Measurements from ENCODE around the gene A3GALT2. TPM values are rescaled to one million over a fixed set of nuclear protein-coding genes. Genes with fewer than 3 reads are reported as not detected.

The A3GALT2 gene
- polyA plus RNA-seq, 3 donors = not detected

DNA sequence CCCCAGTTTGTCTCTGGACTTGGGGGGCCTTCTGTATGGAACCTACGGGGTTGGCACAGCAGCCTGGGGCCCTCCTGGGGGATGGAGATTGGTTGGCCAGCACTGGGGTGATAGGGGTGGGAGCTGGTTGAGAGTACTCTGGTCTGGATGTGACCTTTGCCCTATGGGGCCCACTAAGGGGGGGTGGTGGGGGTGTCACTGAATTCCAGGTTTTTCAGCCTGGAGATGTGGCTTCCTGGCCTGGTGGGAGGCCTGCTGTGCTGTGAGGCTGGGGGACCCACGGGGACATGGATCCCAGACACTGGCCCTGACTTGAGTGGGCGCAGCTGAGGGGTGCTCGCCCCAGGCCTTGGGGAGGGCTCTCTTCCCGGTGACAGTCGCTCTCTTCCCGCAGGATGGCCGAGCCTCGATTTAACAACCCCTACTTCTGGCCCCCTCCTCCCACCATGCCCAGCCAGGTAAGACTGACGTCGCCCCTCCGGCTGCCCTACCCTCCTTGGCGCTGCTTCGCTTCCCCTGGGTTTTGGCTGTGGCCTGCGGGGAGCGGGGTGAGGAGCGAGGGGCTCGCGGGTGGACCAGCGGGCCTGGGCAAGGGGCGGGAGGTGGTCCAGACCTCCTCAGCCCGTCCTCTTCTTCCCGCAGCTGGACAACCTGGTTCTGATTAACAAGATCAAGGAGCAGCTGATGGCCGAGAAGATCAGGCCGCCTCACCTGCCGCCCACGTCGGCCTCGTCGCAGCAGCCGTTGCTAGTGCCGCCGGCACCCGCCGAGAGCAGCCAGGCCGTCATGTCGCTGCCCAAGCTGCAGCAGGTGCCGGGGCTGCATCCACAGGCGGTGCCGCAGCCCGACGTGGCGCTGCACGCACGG is 45.0 kb downstream of the A3GALT2 start:
- H3K9me3 Mint-ChIP-seq = no peaks in the 10 kb centered on the region
- H3K36me3 ChIP-seq (replicated peaks in 1 of 2; ENCODE audit: control insufficient read depth in 1 of 2, insufficient read depth in 2 of 2, low read length in 2 of 2) = peaks cover 41 to 80% of the 10 kb centered on the region in 2 donors
- 96% methylated on average over 43 of the region's 45 CpGs for WGBS (ENCODE audit: insufficient coverage)

DNA sequence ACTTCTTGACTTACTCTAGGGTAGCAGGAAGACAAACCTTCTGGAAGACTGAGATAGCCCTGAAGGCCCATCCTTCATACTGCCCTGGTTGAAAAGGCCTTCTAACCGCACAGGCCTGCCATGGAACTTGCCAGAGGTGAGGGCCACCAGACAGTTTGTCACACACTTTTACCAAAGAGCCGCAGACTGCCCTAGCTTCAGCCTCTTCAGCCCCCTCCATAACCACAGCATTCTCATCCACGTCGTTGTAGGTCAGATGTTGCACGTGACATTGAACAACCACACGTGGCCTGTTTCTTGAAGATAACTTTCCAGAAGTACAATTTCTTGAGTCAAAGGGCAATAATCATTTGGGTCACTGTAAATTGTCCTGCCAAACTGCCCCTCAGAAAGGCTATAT is 45.7 kb downstream of the A3GALT2 start:
- H3K4me1 ChIP-seq (ENCODE audit: control insufficient read depth in 1 of 2, insufficient read depth in 2 of 2, low read length in 2 of 2) = no peaks in the 10 kb centered on the region
- no peaks in the 10 kb centered on the region for H3K27me3 ChIP-seq (ENCODE audit: control insufficient read depth in 2 of 2, insufficient read depth in 2 of 2, low read length in 2 of 2)
- H3K79me2 ChIP-seq (ENCODE audit: insufficient read depth, low read length) = no peaks in the 10 kb centered on the region
- H3K27ac Mint-ChIP-seq = no peak overlapping the region
- H3K27ac ChIP-seq (ENCODE audit: low read depth in 1 of 2, low read length in 2 of 2) = peak overlapping the region in 1 of 2 donors; percentile 10
- H2AFZ ChIP-seq (ENCODE audit: insufficient read depth, low read depth, low read length, poor library complexity, severe bottlenecking) = no peak overlapping the region
- peaks cover 4% of the 10 kb centered on the region for H3K4me1 Mint-ChIP-seq
- H3K4me3 Mint-ChIP-seq = no peak overlapping the region
- no peak overlapping the region for H3K4me2 ChIP-seq (replicated peaks; ENCODE audit: extremely low read depth, low read length, poor library complexity, severe bottlenecking)
- no peak overlapping the region for H3K4me3 ChIP-seq (replicated peaks in 1 of 3; ENCODE audit: low read depth in 2 of 3, low read length in 3 of 3)
- intact Hi-C loops (cut with micrococcal nuclease) = no loop called here
- DNase-seq = no peak
- 93% methylated on average over 6 of the region's 6 CpGs for WGBS (ENCODE audit: insufficient coverage)
- H3K27me3 Mint-ChIP-seq (ENCODE audit: low read depth in 3 of 3) = peaks cover 0 to 1% (median 0%) of the 10 kb centered on the region in 3 donors
- peaks cover 56% of the 10 kb centered on the region for H4K20me1 ChIP-seq (ENCODE audit: insufficient read depth, low read length)
- peaks cover 35 to 79% of the 10 kb centered on the region in 2 donors for H3K36me3 ChIP-seq (replicated peaks in 1 of 2; ENCODE audit: control insufficient read depth in 1 of 2, insufficient read depth in 2 of 2, low read length in 2 of 2)
- H3K36me3 Mint-ChIP-seq = peaks cover 53 to 72% of the 10 kb centered on the region in 2 donors
- no peaks in the 10 kb centered on the region for H3K9me3 ChIP-seq (replicated peaks in 1 of 2; ENCODE audit: control insufficient read depth in 1 of 2, insufficient read depth in 1 of 2, low read length in 2 of 2)
- H3K9me3 Mint-ChIP-seq = no peaks in the 10 kb centered on the region
- TF ChIP-seq, protein P1, sequence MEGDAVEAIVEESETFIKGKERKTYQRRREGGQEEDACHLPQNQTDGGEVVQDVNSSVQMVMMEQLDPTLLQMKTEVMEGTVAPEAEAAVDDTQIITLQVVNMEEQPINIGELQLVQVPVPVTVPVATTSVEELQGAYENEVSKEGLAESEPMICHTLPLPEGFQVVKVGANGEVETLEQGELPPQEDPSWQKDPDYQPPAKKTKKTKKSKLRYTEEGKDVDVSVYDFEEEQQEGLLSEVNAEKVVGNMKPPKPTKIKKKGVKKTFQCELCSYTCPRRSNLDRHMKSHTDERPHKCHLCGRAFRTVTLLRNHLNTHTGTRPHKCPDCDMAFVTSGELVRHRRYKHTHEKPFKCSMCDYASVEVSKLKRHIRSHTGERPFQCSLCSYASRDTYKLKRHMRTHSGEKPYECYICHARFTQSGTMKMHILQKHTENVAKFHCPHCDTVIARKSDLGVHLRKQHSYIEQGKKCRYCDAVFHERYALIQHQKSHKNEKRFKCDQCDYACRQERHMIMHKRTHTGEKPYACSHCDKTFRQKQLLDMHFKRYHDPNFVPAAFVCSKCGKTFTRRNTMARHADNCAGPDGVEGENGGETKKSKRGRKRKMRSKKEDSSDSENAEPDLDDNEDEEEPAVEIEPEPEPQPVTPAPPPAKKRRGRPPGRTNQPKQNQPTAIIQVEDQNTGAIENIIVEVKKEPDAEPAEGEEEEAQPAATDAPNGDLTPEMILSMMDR (IDR thresholded peaks at IDR 0.05) = no peak
- H3K9ac ChIP-seq (ENCODE audit: insufficient read depth, low read length, poor library complexity, severe bottlenecking) = no peak overlapping the region

More for the DNA sequence above, 45.0 kb downstream of the A3GALT2 start:
- no peaks in the 10 kb centered on the region for H3K27me3 ChIP-seq (ENCODE audit: control insufficient read depth in 2 of 2, insufficient read depth in 2 of 2, low read length in 2 of 2)
- H3K27ac ChIP-seq (ENCODE audit: low read depth in 1 of 2, low read length in 2 of 2) = no peak overlapping the region
- H2AFZ ChIP-seq (ENCODE audit: insufficient read depth, low read depth, low read length, poor library complexity, severe bottlenecking) = no peak overlapping the region
- Mint-ChIP-seq H3K27ac (peak overlapping the region in 1 of 7 donors; percentile 66), H3K36me3 (peaks cover 54 to 72% of the 10 kb centered on the region in 2 donors), H3K4me3 (no peak overlapping the region), H3K27me3 (ENCODE audit: low read depth in 3 of 3) (no peaks in the 10 kb centered on the region), H3K4me1 (peaks cover 4% of the 10 kb centered on the region)
- no peak overlapping the region for H3K4me2 ChIP-seq (replicated peaks; ENCODE audit: extremely low read depth, low read length, poor library complexity, severe bottlenecking)
- no peak for DNase-seq
- H3K9ac ChIP-seq (ENCODE audit: insufficient read depth, low read length, poor library complexity, severe bottlenecking) = no peak overlapping the region
- no peaks in the 10 kb centered on the region for H3K79me2 ChIP-seq (ENCODE audit: insufficient read depth, low read length)
- no peaks in the 10 kb centered on the region for H3K4me1 ChIP-seq (ENCODE audit: control insufficient read depth in 1 of 2, insufficient read depth in 2 of 2, low read length in 2 of 2)
- intact Hi-C loops (cut with micrococcal nuclease) = no loop called here
- H4K20me1 ChIP-seq (ENCODE audit: insufficient read depth, low read length) = peaks cover 49% of the 10 kb centered on the region
- TF ChIP-seq, protein P1 (IDR thresholded peaks at IDR 0.05) = no peak
- no peaks in the 10 kb centered on the region for H3K9me3 ChIP-seq (replicated peaks in 1 of 2; ENCODE audit: control insufficient read depth in 1 of 2, insufficient read depth in 1 of 2, low read length in 2 of 2)
- H3K4me3 ChIP-seq (replicated peaks in 1 of 3; ENCODE audit: low read depth in 2 of 3, low read length in 3 of 3) = no peak overlapping the region

Measured in CD14-positive monocyte (primary cell).